ENCODE data around the gene SLC29A2.
"Not testable (repeated sequence)": the region's sequence is repeated elsewhere in the genome, so short reads cannot be mapped to it uniquely, and the experiment has no call there.

DNA sequence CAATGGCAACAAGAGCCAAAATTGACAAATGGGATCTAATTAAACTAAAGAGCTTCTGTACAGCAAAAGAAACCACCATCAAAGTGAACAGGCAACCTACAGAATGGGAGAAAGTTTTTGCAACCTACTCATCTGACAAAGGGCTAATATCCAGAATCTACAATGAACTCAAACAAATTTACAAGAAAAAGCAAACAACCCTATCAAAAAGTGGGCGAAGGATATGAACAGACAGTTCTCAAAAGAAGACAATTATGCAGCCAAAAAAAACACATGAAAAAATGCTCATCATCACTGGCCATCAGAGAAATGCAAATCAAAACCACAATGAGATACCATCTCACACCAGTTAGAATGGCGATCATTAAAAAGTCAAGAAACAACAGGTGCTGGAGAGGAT, 51.3 kb downstream of the SLC29A2 start:
- TF ChIP-seq, protein P1, sequence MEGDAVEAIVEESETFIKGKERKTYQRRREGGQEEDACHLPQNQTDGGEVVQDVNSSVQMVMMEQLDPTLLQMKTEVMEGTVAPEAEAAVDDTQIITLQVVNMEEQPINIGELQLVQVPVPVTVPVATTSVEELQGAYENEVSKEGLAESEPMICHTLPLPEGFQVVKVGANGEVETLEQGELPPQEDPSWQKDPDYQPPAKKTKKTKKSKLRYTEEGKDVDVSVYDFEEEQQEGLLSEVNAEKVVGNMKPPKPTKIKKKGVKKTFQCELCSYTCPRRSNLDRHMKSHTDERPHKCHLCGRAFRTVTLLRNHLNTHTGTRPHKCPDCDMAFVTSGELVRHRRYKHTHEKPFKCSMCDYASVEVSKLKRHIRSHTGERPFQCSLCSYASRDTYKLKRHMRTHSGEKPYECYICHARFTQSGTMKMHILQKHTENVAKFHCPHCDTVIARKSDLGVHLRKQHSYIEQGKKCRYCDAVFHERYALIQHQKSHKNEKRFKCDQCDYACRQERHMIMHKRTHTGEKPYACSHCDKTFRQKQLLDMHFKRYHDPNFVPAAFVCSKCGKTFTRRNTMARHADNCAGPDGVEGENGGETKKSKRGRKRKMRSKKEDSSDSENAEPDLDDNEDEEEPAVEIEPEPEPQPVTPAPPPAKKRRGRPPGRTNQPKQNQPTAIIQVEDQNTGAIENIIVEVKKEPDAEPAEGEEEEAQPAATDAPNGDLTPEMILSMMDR (conservative IDR thresholded peaks at IDR 0.05 in 1 of 2, IDR thresholded peaks at IDR 0.05 in 1 of 2; ENCODE audit: extremely low read depth in 1 of 2, insufficient read depth in 1 of 2, low read depth in 1 of 2, low read length in 2 of 2): not testable (repeated sequence)
- not testable (repeated sequence) for TF ChIP-seq EZH2 (IDR thresholded peaks at IDR 0.05; ENCODE audit: borderline replicate concordance, low read length)
